Lower lobe of right lung (tissue), 2 donors: Measurements from ENCODE around the gene CSNK1D. TPM values are rescaled to one million over a fixed set of nuclear protein-coding genes. Genes with fewer than 3 reads are reported as not detected.

Source experiments
- ATAC-seq, 2 donors: fragments of 200-7000 bp; cut with Tn5 transposase; one replicate each; pipeline ENCODE4 v1.9.1; 2020 to 2022; ENCODE audit warnings: mild to moderate bottlenecking in 2 of 2, moderate library complexity in 2 of 2
- DNase-seq: peaks from one replicate; pipeline ENCODE4 v3.0.0-alpha.2; 2020
- H3K27ac ChIP-seq: fragments of 200-600 bp; one replicate; pipeline ENCODE4 v1.8.0; 2022
- H3K27me3 ChIP-seq: fragments of 200-600 bp; one replicate; pipeline ENCODE4 v1.8.0; 2022; ENCODE audit warnings: low read depth
- H3K36me3 ChIP-seq: fragments of 200-600 bp; one replicate; pipeline ENCODE4 v1.8.0; 2022; ENCODE audit warnings: mild to moderate bottlenecking
- H3K4me1 ChIP-seq: fragments of 200-600 bp; one replicate; pipeline ENCODE4 v1.8.0; 2022
- H3K4me3 ChIP-seq: fragments of 200-600 bp; one replicate; pipeline ENCODE4 v1.8.0; 2022; ENCODE audit warnings: mild to moderate bottlenecking
- H3K9me3 ChIP-seq: fragments of 200-600 bp; one replicate; pipeline ENCODE4 v1.8.0; 2022
- CTCF ChIP-seq: fragments of 200-600 bp; IDR thresholded peaks from one replicate; pipeline ENCODE4 v1.8.0; 2022; ENCODE audit warnings: antibody characterized with exemption, mild to moderate bottlenecking
- intact Hi-C: fragments of 100-400 bp; cut with DNase I; formaldehyde crosslinking; loops from one replicate; pipeline ENCODE4 v1.11.0; 2022
- total RNA-seq: library from RNA; stranded (reverse); fragmentation: NEBNext Ultra II Directional; extraction: Animal tissue kit (Norgen Biotek cat#: 25700); gene quantifications from one replicate; pipeline ENCODE4 v1.2.1, GENCODE V29; 2021
- donor health status: DM: no; HTN: yes; CAD: no; lungs with severe emphysema.

CSNK1D gene
- total RNA-seq, 1 donor from 2014 or later, result 146 TPM

- intact Hi-C loops, result no loop called here
- Histone ChIP-seq H3K27me3 (no peaks in the 10 kb centered on the region), H3K27ac (peak overlapping the region; percentile 82), H3K4me1 (peaks cover 80% of the 10 kb centered on the region), H3K9me3 (no peaks in the 10 kb centered on the region), H3K4me3 (no peak overlapping the region), H3K36me3 (peaks cover 70% of the 10 kb centered on the region)
- ATAC-seq (no peak), DNase-seq (peak; percentile 46)
- no peak for TF ChIP-seq CTCF
These were observed 32.9 kb downstream of the CSNK1D start for GRCh38 chr17:82240506-82241182.

- no peak overlapping the region for H3K4me3 ChIP-seq
- H3K36me3 ChIP-seq, result peaks cover 64% of the 10 kb centered on the region
- no peak for TF ChIP-seq CTCF
- peak overlapping the region; percentile 82 for H3K27ac ChIP-seq
- no peaks in the 10 kb centered on the region for H3K27me3 ChIP-seq
- no peaks in the 10 kb centered on the region for H3K9me3 ChIP-seq
- no peak for DNase-seq
- intact Hi-C loops, result no loop called here
- ATAC-seq, result no peak
- H3K4me1 ChIP-seq, result peaks cover 86% of the 10 kb centered on the region
These were observed 33.5 kb downstream of the CSNK1D start for GRCh38 chr17:82239926-82240505.

GRCh38 chr17:82239401-82239925 is 34.0 kb downstream of the CSNK1D start:
- intact Hi-C loops, result no loop called here
- Histone ChIP-seq H3K4me3 (peak overlapping the region; percentile 34), H3K9me3 (no peaks in the 10 kb centered on the region), H3K27me3 (no peaks in the 10 kb centered on the region), H3K27ac (peak overlapping the region; percentile 82), H3K36me3 (peaks cover 59% of the 10 kb centered on the region), H3K4me1 (peaks cover 86% of the 10 kb centered on the region)
- ATAC-seq, result no peak
- peak; percentile 48 for DNase-seq
- no peak for TF ChIP-seq CTCF

GRCh38 chr17:82238472-82239201 is 34.9 kb downstream of the CSNK1D start:
- H3K27me3 ChIP-seq, result no peaks in the 10 kb centered on the region
- TF ChIP-seq CTCF, result no peak
- peaks cover 50% of the 10 kb centered on the region for H3K36me3 ChIP-seq
- H3K9me3 ChIP-seq, result no peaks in the 10 kb centered on the region
- H3K4me1 ChIP-seq, result peaks cover 85% of the 10 kb centered on the region
- H3K4me3 ChIP-seq, result peak overlapping the region; percentile 34
- ATAC-seq, result peak; percentile 61 to 65
- intact Hi-C loops, result no loop called here
- peak; percentile 94 for DNase-seq
- peak overlapping the region; percentile 82 for H3K27ac ChIP-seq

GRCh38 chr17:82237746-82238471 is 35.6 kb downstream of the CSNK1D start:
- Histone ChIP-seq H3K27ac (peak overlapping the region; percentile 82), H3K4me1 (peaks cover 85% of the 10 kb centered on the region), H3K4me3 (peak overlapping the region; percentile 34), H3K9me3 (no peaks in the 10 kb centered on the region), H3K36me3 (peaks cover 43% of the 10 kb centered on the region), H3K27me3 (no peaks in the 10 kb centered on the region)
- intact Hi-C loops, result no loop called here
- no peak for TF ChIP-seq CTCF
- DNase-seq, result peak; percentile 51
- ATAC-seq, result no peak
